Activated B cell treated with CpG ODN at 0.5 μM for 24 hours (primary cell): Measurements from ENCODE around the gene CHAF1A. TPM values are rescaled to one million over a fixed set of nuclear protein-coding genes. Genes with fewer than 3 reads are reported as not detected.

ENCODE experiments used
- ATAC-seq: fragments of 200-7000 bp; cut with Tn5 transposase; one replicate; pipeline ENCODE4 v1.10.0; 2021; ENCODE audit warnings: low read depth, mild to moderate bottlenecking, moderate library complexity
- CTCF ChIA-PET: fragments of 350-600 bp; sonication (Branson Sonifier 250); formaldehyde crosslinking; loops from one replicate; lab custom pipeline; 2021; ENCODE audit warnings: antibody characterized with exemption; lab: Charles Lee
- POLR2A ChIA-PET: fragments of 350-600 bp; sonication (Branson Sonifier 250); formaldehyde crosslinking; loops from one replicate; lab custom pipeline; 2021; ENCODE audit warnings: antibody characterized with exemption; lab: Charles Lee
- DNase-seq: peaks from one replicate; pipeline ENCODE4 v3.0.0; 2022
- H3K27ac Mint-ChIP-seq: one replicate; pipeline ENCODE4 v1.8.0; 2020; ENCODE audit warnings: mixed read lengths
- H3K27me3 Mint-ChIP-seq: one replicate; pipeline ENCODE4 v1.8.0; 2021; ENCODE audit warnings: mixed read lengths
- H3K36me3 Mint-ChIP-seq: one replicate; pipeline ENCODE4 v1.8.0; 2021; ENCODE audit warnings: low read depth, mixed read lengths
- H3K4me1 Mint-ChIP-seq: one replicate; pipeline ENCODE4 v1.8.0; 2021; ENCODE audit warnings: mixed read lengths
- H3K4me3 Mint-ChIP-seq: one replicate; pipeline ENCODE4 v1.8.0; 2020; ENCODE audit warnings: mild to moderate bottlenecking, mixed read lengths
- H3K9me3 Mint-ChIP-seq: one replicate; pipeline ENCODE4 v1.8.0; 2020; ENCODE audit warnings: mixed read lengths
- CTCF ChIP-seq: fragments of 200-600 bp; IDR thresholded peaks from one replicate; pipeline ENCODE4 v1.8.0; 2022; ENCODE audit warnings: antibody characterized with exemption, mild to moderate bottlenecking
- intact Hi-C: fragments of 100-400 bp; cut with micrococcal nuclease; formaldehyde crosslinking; loops from one replicate; pipeline ENCODE4 v1.15.1; 2024
- total RNA-seq: library from RNA; stranded (reverse); gene quantifications from 2 replicates; pipeline ENCODE4 v1.2.3, GENCODE V29; 2022

Gene CHAF1A
- total RNA-seq, 1 donor from 2014 or later = 19.2 TPM

DNA sequence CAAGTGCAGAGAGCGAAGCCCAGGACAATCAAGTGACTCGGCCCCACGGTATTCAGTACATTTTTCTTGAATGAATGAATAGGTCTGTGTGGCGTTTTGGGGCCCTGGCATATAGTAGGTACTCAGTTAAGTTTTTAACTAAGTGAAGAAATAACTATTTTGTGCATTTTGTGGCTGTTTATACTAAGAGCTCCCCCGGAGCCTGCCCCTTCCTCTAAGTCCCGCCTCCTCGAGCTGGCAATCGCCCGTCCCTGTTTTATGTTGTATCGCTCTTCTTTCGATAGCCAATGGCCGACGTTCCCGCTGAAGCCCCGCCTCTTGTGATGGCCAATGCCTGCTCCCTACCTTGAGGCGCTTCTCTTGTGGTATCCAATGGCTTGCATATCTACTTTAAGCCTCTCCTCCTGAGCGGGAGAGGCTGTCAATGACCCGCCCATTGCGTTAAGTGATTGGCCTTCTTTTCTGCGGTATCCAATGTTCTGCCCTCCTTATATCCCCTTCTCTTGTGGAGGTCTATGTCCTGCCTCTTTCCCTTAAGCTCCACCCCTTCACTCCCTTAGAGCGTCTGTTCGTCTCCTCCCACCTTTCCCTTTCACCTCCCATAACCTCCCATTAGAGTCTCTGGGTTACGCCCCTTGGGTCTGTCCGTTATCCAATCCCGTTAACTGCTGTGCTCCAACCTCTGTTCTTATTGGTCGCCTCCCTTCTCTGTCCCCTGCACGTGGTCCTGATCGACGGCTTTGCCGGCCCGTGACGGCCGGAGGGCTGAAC lies 69.1 kb downstream of the CHAF1A start:
- peak; percentile 86 for ATAC-seq
- TF ChIP-seq CTCF = no peak

DNA sequence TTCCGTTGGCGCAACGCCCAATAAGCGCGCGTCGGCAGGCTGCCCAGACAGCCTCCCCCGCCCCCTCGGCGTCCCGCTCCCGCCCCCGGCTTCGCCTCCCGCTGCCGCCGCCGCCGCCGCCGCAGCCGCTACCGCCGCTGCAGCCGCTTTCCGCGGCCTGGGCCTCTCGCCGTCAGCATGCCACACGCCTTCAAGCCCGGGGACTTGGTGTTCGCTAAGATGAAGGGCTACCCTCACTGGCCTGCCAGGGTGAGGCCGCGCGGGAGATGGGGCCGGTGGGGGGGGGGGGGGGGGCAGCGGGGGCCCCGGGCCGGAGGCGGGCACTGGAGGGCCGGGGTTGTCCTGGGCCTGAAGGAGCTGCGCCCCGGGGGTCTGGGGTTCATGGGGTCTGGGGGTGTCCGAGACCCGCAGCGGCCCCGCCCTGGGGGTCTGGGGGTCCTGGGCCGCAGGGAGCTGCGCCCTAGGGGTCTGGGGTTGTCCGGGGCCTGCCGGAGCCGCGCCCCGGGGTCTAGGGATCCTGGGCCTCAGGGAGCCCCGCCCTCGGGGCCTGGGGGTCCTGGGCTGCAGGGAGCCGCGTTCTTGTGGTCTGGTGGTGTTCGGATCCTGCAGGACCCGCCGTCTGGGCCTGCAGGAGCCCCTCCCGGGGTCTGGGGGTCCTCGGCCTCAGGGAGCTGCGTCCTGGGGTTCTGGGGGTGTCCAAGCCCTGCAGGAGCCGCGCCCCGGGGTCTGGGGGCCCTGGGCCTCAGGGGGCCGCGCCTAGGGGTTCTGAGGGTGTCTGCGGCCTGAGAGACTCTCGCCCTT lies 69.9 kb downstream of the CHAF1A start, which contains the start of gene HDGFL2:
Gene HDGFL2, plus strand, starts transcription at position 124 of the 801 bp plus-strand sequence. Its CDS starts 54 bp downstream, at position 178.
- peak; percentile 88 for DNase-seq
- Mint-ChIP-seq H3K9me3 (no peaks in the 10 kb centered on the region), H3K4me3 (peak within 1 kb of the TSS; percentile 72), H3K27me3 (no peaks in the 10 kb centered on the region), H3K36me3 (peaks cover 15% of the 10 kb centered on the region), H3K4me1 (peaks cover 22% of the 10 kb centered on the region), H3K27ac (no peak within 1 kb of the TSS)
- ChIA-PET CTCF (interaction anchor here (1.3 kb wide), 2 partner anchors 53 to 204 kb away, joined by 3 read pairs; no protein-coding TSS in a partner anchor), POLR2A (interaction anchor here (0.5 to 2.2 kb wide), 13 partner anchors 12 to 1306 kb away, joined by 3 to 26 read pairs (median 5); partner anchors contain the start of genes APBA3, CHAF1A, DPP9 and EBI3)
- no peak for TF ChIP-seq CTCF
- ATAC-seq = no peak
- intact Hi-C loops = loop anchor here (2.0 to 5.0 kb wide), 6 partner anchors 105 to 1320 kb away; partner anchors contain the start of genes APBA3, DPP9, DUS3L and MRPL54

More for the DNA sequence above, 69.1 kb downstream of the CHAF1A start:
- Mint-ChIP-seq H3K36me3 (peaks cover 8% of the 10 kb centered on the region), H3K4me1 (peaks cover 22% of the 10 kb centered on the region), H3K27me3 (no peaks in the 10 kb centered on the region), H3K27ac (no peak overlapping the region), H3K4me3 (no peak overlapping the region), H3K9me3 (no peaks in the 10 kb centered on the region)
- ChIA-PET CTCF (interaction anchor here (0.7 to 1.4 kb wide), 5 partner anchors 12 to 205 kb away, joined by 3 to 4 read pairs (median 3); partner anchors contain the start of gene MPND), POLR2A (interaction anchor here (0.5 to 2.2 kb wide), 25 partner anchors 8 to 1995 kb away, joined by 3 to 26 read pairs (median 4); partner anchors contain the start of genes APBA3, CHAF1A, DPP9 and EBI3)
- intact Hi-C loops = loop anchor here (1.0 to 5.0 kb wide), 10 partner anchors 14 to 1321 kb away; partner anchors contain the start of genes APBA3, CHAF1A, DPP9 and DUS3L
- peak; percentile 83 for DNase-seq

GRCh38 chr19:4473011-4473762 lies 70.7 kb downstream of the CHAF1A start:
- Mint-ChIP-seq H3K27ac (no peak overlapping the region), H3K4me1 (peaks cover 22% of the 10 kb centered on the region), H3K36me3 (peaks cover 19% of the 10 kb centered on the region), H3K27me3 (no peaks in the 10 kb centered on the region), H3K9me3 (no peaks in the 10 kb centered on the region), H3K4me3 (peak overlapping the region; percentile 72)
- ChIA-PET CTCF (no interaction called here), POLR2A (no interaction called here)
- DNase-seq = no peak
- TF ChIP-seq CTCF = no peak
- no peak for ATAC-seq
- intact Hi-C loops = loop anchor here (2.0 to 5.0 kb wide), 6 partner anchors 106 to 1319 kb away; partner anchors contain the start of genes APBA3, DPP9, DUS3L and MRPL54

GRCh38 chr19:4473763-4474513 lies 71.5 kb downstream of the CHAF1A start:
- Mint-ChIP-seq H3K36me3 (peaks cover 19% of the 10 kb centered on the region), H3K4me3 (peak overlapping the region; percentile 77), H3K4me1 (peaks cover 22% of the 10 kb centered on the region), H3K27ac (no peak overlapping the region), H3K9me3 (no peaks in the 10 kb centered on the region), H3K27me3 (no peaks in the 10 kb centered on the region)
- no peak for ATAC-seq
- ChIA-PET CTCF (interaction anchor here (0.7 kb wide), 1 partner anchor 51 kb away, joined by 3 read pairs; no protein-coding TSS in a partner anchor), POLR2A (interaction anchor here (0.5 kb wide), 1 partner anchor 9 kb away, joined by 7 read pairs; no protein-coding TSS in a partner anchor)
- intact Hi-C loops = loop anchor here (2.0 to 5.0 kb wide), 6 partner anchors 107 to 1318 kb away; partner anchors contain the start of genes APBA3, DPP9, DUS3L and MRPL54
- no peak for DNase-seq
- no peak for TF ChIP-seq CTCF
